Ovary (tissue), 3 donors: ENCODE results near the gene MYOF.

Source experiments
- POLR2A ChIP-seq: fragments of 450-650 bp; IDR thresholded peaks from one replicate; pipeline ENCODE4 v1.6.1; 2017; ENCODE audit warnings: antibody characterized with exemption, mild to moderate bottlenecking, moderate library complexity
- TF ChIP-seq, protein P1 (sequence below), 3 donors: fragments of 450-650 bp in 2 of 3; fragments of 200-600 bp in 1 of 3; IDR thresholded peaks; one replicate each; pipeline versions ENCODE4 v1.5.1 to v1.8.0; 2016 to 2022; ENCODE audit warnings: antibody characterized with exemption in 3 of 3, mild to moderate bottlenecking in 1 of 3
- donor health status: DM: no; HTN: no; CAD: no.

DNA sequence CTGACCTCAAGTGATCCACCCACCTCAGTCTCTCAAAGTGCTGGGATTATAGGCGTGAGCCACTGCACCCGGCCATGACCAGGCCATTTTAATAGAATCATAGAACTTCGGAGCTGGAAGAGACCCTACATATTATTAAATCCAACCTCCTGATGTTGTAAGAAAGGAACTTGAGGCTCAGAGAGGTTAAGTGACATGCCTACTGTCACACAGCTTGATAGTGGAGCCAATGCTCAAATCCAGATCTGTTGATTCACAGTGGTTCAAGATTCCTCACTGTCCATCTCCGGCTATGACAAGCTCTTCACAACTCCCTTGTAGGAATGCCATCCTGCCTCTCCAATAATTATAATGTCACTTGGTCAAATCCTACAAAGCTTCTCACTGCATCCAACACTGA lies 65.3 kb downstream of the MYOF start:
- no peak for TF ChIP-seq POLR2A
- TF ChIP-seq, protein P1, sequence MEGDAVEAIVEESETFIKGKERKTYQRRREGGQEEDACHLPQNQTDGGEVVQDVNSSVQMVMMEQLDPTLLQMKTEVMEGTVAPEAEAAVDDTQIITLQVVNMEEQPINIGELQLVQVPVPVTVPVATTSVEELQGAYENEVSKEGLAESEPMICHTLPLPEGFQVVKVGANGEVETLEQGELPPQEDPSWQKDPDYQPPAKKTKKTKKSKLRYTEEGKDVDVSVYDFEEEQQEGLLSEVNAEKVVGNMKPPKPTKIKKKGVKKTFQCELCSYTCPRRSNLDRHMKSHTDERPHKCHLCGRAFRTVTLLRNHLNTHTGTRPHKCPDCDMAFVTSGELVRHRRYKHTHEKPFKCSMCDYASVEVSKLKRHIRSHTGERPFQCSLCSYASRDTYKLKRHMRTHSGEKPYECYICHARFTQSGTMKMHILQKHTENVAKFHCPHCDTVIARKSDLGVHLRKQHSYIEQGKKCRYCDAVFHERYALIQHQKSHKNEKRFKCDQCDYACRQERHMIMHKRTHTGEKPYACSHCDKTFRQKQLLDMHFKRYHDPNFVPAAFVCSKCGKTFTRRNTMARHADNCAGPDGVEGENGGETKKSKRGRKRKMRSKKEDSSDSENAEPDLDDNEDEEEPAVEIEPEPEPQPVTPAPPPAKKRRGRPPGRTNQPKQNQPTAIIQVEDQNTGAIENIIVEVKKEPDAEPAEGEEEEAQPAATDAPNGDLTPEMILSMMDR (IDR thresholded peaks at IDR 0.05): no peak
